Astrocyte (in vitro differentiated cells and primary cell): ENCODE data around the gene LRP1B. TPM values are rescaled to one million over a fixed set of nuclear protein-coding genes. Genes with fewer than 3 reads are reported as not detected.

ENCODE experiments used
- DNase-seq: peaks from one replicate; pipeline ENCODE4 v3.0.0-alpha.2; 2010; ENCODE audit warnings: low read depth
- FAIRE-seq: peaks from 2 replicates; lab custom pipeline; 2011; peaks lifted over from hg19 to GRCh38; lab: Jason Lieb, UNC
- H2AFZ ChIP-seq: 2 replicates; pipeline ENCODE4 v1.6.0; 2012; ENCODE audit warnings: low read depth, low read length, inconsistent platforms
- H3K27ac ChIP-seq: 2 replicates; pipeline ENCODE4 v1.5.1; 2011; ENCODE audit warnings: low read depth, low read length, inconsistent platforms
- H3K27me3 ChIP-seq: 2 replicates; pipeline ENCODE4 v1.6.0; 2011; ENCODE audit warnings: low read length, inconsistent platforms; ENCODE audit not compliant: insufficient read depth
- H3K36me3 ChIP-seq: 2 replicates; pipeline ENCODE4 v1.5.1; 2011; ENCODE audit warnings: low read length, inconsistent platforms; ENCODE audit not compliant: insufficient read depth
- H3K4me1 ChIP-seq: 2 replicates; pipeline ENCODE4 v1.5.1; 2011; ENCODE audit warnings: low read length, inconsistent platforms; ENCODE audit not compliant: insufficient read depth
- H3K4me2 ChIP-seq: 2 replicates; pipeline ENCODE4 v1.6.0; 2012; ENCODE audit warnings: low read length, inconsistent platforms
- H3K4me3 ChIP-seq: 2 replicates; pipeline ENCODE4 v1.5.1; 2011; ENCODE audit warnings: low read depth, mild to moderate bottlenecking, low read length, inconsistent platforms; ENCODE audit not compliant: insufficient read depth
- H3K79me2 ChIP-seq: 2 replicates; pipeline ENCODE4 v1.6.0; 2012; ENCODE audit warnings: mild to moderate bottlenecking, low read length, inconsistent platforms; ENCODE audit not compliant: insufficient read depth
- H3K9ac ChIP-seq: 2 replicates; pipeline ENCODE4 v1.6.0; 2012; ENCODE audit warnings: mild to moderate bottlenecking, low read length, inconsistent platforms
- H3K9me3 ChIP-seq: 2 replicates; pipeline ENCODE4 v1.5.1; 2012; ENCODE audit warnings: low read depth, mild to moderate bottlenecking, low read length, inconsistent platforms; ENCODE audit not compliant: insufficient read depth
- H4K20me1 ChIP-seq: 2 replicates; pipeline ENCODE4 v1.6.0; 2012; ENCODE audit warnings: low read length, inconsistent platforms; ENCODE audit not compliant: insufficient read depth
- H3K27ac Mint-ChIP-seq: one replicate; pipeline ENCODE4 v1.8.0; 2021; ENCODE audit warnings: mild to moderate bottlenecking, mixed read lengths; ENCODE audit not compliant: unreplicated experiment
- H3K27me3 Mint-ChIP-seq: one replicate; pipeline ENCODE4 v1.8.0; 2021; ENCODE audit warnings: low read depth, mixed read lengths; ENCODE audit not compliant: unreplicated experiment
- H3K36me3 Mint-ChIP-seq: one replicate; pipeline ENCODE4 v1.8.0; 2021; ENCODE audit warnings: low read depth, mixed read lengths; ENCODE audit not compliant: unreplicated experiment
- H3K4me1 Mint-ChIP-seq: one replicate; pipeline ENCODE4 v1.8.0; 2021; ENCODE audit warnings: low read depth, mixed read lengths; ENCODE audit not compliant: unreplicated experiment
- H3K4me3 Mint-ChIP-seq: one replicate; pipeline ENCODE4 v1.8.0; 2021; ENCODE audit warnings: mild to moderate bottlenecking, moderate library complexity, mixed read lengths; ENCODE audit not compliant: unreplicated experiment
- H3K9me3 Mint-ChIP-seq: one replicate; pipeline ENCODE4 v1.8.0; 2021; ENCODE audit warnings: mild to moderate bottlenecking, mixed read lengths; ENCODE audit not compliant: unreplicated experiment
- EZH2 ChIP-seq: IDR thresholded peaks from 2 replicates; pipeline ENCODE4 v1.6.1; 2012; ENCODE audit warnings: mild to moderate bottlenecking, low read length, inconsistent platforms; ENCODE audit not compliant: insufficient read depth
- total RNA-seq: library from RNA; stranded (reverse); gene quantifications from 2 replicates; pipeline ENCODE4 v1.2.1, GENCODE V29; 2021
- TF ChIP-seq, protein P1 (sequence below): IDR thresholded peaks from 2 replicates; pipeline ENCODE4 v1.5.1; 2011; ENCODE audit warnings: low read depth, mild to moderate bottlenecking, inconsistent platforms, low read length, moderate library complexity; ENCODE audit not compliant: insufficient read depth

LRP1B gene
- total RNA-seq, 1 donor from 2014 or later, result 1.5 TPM

DNA sequence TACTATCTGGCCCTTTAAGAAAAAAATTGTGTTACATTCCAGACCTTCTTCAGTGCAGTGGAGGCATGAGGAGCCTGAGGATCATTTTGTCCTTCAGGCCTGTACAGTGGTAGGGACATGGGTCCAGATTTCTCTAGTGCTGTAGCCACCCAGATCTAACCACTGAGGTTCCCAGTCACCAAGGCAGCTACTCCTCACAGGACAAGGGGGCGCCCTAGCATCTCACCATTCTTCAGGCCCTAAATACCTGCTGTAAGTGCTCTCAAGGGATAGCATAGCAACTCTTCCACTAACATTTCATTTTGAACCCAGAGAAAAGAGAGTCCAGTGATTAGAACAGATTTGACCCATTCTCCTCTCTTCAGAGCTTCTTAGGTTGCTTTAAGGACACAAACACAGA lies 1533.0 kb downstream of the LRP1B start:
- DNase-seq, result no peak

DNA sequence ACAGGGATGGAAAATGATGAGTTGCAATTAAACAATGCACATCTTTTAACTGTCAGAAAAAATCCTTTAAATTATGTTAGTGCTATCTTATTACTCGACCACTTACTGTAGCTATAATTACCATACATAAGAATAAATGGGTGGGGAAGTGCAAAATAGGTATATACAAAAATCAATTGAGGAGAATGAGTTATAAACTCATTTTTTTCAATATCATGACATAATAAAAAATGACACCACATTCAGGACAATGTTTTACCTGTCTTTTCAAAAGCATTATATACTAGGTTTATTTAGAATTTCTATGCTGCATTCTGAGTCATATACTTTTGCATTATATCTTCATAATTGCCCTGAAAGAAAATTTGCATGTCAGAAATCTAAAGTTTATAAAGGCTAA lies 1533.6 kb downstream of the LRP1B start:
- peaks cover 4% of the 10 kb centered on the region for H3K4me1 Mint-ChIP-seq
- Histone ChIP-seq H3K4me3 (no peak overlapping the region), H3K36me3 (no peaks in the 10 kb centered on the region), H2AFZ (no peak overlapping the region), H3K27me3 (no peaks in the 10 kb centered on the region), H3K27ac (no peak overlapping the region), H3K79me2 (no peaks in the 10 kb centered on the region), H4K20me1 (no peaks in the 10 kb centered on the region), H3K9me3 (no peaks in the 10 kb centered on the region), H3K9ac (no peak overlapping the region), H3K4me2 (no peak overlapping the region), H3K4me1 (no peaks in the 10 kb centered on the region)
- no peaks in the 10 kb centered on the region for H3K9me3 Mint-ChIP-seq
- no peak overlapping the region for H3K27ac Mint-ChIP-seq
- DNase-seq, result no peak
- no peak overlapping the region for H3K4me3 Mint-ChIP-seq
- no peaks in the 10 kb centered on the region for H3K27me3 Mint-ChIP-seq
- no peaks in the 10 kb centered on the region for H3K36me3 Mint-ChIP-seq
- FAIRE-seq, result no peak
- no peak for TF ChIP-seq EZH2
- TF ChIP-seq, protein P1, sequence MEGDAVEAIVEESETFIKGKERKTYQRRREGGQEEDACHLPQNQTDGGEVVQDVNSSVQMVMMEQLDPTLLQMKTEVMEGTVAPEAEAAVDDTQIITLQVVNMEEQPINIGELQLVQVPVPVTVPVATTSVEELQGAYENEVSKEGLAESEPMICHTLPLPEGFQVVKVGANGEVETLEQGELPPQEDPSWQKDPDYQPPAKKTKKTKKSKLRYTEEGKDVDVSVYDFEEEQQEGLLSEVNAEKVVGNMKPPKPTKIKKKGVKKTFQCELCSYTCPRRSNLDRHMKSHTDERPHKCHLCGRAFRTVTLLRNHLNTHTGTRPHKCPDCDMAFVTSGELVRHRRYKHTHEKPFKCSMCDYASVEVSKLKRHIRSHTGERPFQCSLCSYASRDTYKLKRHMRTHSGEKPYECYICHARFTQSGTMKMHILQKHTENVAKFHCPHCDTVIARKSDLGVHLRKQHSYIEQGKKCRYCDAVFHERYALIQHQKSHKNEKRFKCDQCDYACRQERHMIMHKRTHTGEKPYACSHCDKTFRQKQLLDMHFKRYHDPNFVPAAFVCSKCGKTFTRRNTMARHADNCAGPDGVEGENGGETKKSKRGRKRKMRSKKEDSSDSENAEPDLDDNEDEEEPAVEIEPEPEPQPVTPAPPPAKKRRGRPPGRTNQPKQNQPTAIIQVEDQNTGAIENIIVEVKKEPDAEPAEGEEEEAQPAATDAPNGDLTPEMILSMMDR, result no peak

More for the DNA sequence above, 1533.0 kb downstream of the LRP1B start:
- H3K4me3 ChIP-seq, result no peak overlapping the region
- Mint-ChIP-seq H3K4me1 (peaks cover 4% of the 10 kb centered on the region), H3K9me3 (no peaks in the 10 kb centered on the region), H3K4me3 (no peak overlapping the region), H3K27ac (no peak overlapping the region), H3K27me3 (no peaks in the 10 kb centered on the region), H3K36me3 (no peaks in the 10 kb centered on the region)
- no peaks in the 10 kb centered on the region for H3K4me1 ChIP-seq
- H3K9ac ChIP-seq, result no peak overlapping the region
- H3K4me2 ChIP-seq, result no peak overlapping the region
- no peaks in the 10 kb centered on the region for H4K20me1 ChIP-seq
- H3K27ac ChIP-seq, result no peak overlapping the region
- TF ChIP-seq, protein P1, result no peak
- TF ChIP-seq EZH2, result no peak
- H3K79me2 ChIP-seq, result no peaks in the 10 kb centered on the region
- H2AFZ ChIP-seq, result no peak overlapping the region
- no peaks in the 10 kb centered on the region for H3K9me3 ChIP-seq
- no peaks in the 10 kb centered on the region for H3K36me3 ChIP-seq
- FAIRE-seq, result no peak
- H3K27me3 ChIP-seq, result no peaks in the 10 kb centered on the region

DNA sequence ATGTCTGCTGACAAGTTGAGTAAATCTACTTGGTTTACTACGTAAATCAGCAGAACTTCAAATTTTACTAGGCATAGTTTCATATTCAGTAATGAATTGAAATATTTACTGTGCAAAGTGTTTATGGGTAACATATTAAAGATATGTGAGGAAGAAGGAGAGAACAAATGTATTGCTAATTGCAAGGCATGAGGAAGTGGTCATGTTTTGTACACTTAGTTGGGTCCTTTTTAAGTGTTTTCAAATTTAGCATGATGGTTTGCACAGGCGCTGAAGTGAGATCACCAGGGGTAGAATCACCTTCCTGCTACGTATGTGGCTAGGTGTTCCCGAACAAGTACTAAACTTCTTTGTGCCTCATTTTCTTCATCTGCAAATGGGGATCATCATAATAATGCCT lies 1534.4 kb downstream of the LRP1B start:
- Mint-ChIP-seq H3K27ac (no peak overlapping the region), H3K4me1 (peaks cover 4% of the 10 kb centered on the region), H3K36me3 (no peaks in the 10 kb centered on the region), H3K4me3 (no peak overlapping the region), H3K27me3 (no peaks in the 10 kb centered on the region), H3K9me3 (no peaks in the 10 kb centered on the region)
- no peak overlapping the region for H3K4me3 ChIP-seq
- FAIRE-seq (no peak), DNase-seq (no peak)
- H3K79me2 ChIP-seq, result no peaks in the 10 kb centered on the region
- no peaks in the 10 kb centered on the region for H4K20me1 ChIP-seq
- H3K27ac ChIP-seq, result no peak overlapping the region
- no peak overlapping the region for H3K4me2 ChIP-seq
- no peak overlapping the region for H2AFZ ChIP-seq
- no peaks in the 10 kb centered on the region for H3K27me3 ChIP-seq
- H3K4me1 ChIP-seq, result no peaks in the 10 kb centered on the region
- TF ChIP-seq, protein P1, result no peak
- TF ChIP-seq EZH2, result no peak
- H3K9ac ChIP-seq, result no peak overlapping the region
- H3K36me3 ChIP-seq, result no peaks in the 10 kb centered on the region
- no peaks in the 10 kb centered on the region for H3K9me3 ChIP-seq
